ENCODE measurements around the gene TTF1.
"Not testable (repeated sequence)": the region's sequence is repeated elsewhere in the genome, so short reads cannot be mapped to it uniquely, and the experiment has no call there.

The TTF1 gene

GRCh38 chr9:132404228-132404881, 2.3 kb downstream of the TTF1 start:
- peak; percentile 47 for FAIRE-seq
- no peak for DNase-seq (ENCODE audit: insufficient read length, low spot score)
- TF ChIP-seq TAF1 (IDR thresholded peaks at IDR 0.05; ENCODE audit: low read depth, low read length) (no peak), PAX5 (IDR thresholded peaks at IDR 0.05; ENCODE audit: insufficient read depth, low read length, severe bottlenecking) (no peak), POU2F2 (IDR thresholded peaks at IDR 0.05; ENCODE audit: low read depth, low read length) (no peak), POLR2A (IDR thresholded peaks at IDR 0.05; ENCODE audit: low read depth, low read length) (no peak), SPI1 (IDR thresholded peaks at IDR 0.05; ENCODE audit: low read depth, low read length) (0 out of 2 replicates have a peak, but pooled peaks have one; percentile 10), POLR2AphosphoS5 (IDR thresholded peaks at IDR 0.05; ENCODE audit: low read depth, low read length) (no peak)

DNA sequence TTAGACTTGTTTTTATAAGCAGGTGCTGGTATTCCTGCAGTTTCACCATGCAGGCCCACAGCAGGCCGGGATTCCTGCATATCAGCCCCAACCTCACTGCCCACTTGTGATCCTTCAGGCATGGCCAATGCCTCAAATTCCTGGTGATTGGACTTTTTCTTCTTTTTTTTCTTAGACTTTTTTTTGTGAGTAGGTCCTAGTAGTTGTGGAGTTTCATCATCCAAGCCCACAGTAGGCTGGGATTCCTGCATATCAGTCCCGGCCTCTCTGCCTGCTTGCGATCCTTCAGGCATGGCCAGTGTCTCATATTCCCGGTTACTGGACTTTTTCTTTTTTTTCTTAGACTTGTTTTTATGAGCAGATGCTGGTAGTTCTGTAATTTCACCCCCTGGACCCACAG, 4.8 kb downstream of the TTF1 start:
- FAIRE-seq (no peak), DNase-seq (ENCODE audit: insufficient read length, low spot score) (no peak)
- TF ChIP-seq TAF1 (IDR thresholded peaks at IDR 0.05; ENCODE audit: low read depth, low read length) (no peak), POLR2AphosphoS5 (IDR thresholded peaks at IDR 0.05; ENCODE audit: low read depth, low read length) (no peak), POLR2A (IDR thresholded peaks at IDR 0.05; ENCODE audit: low read depth, low read length) (no peak), POU2F2 (IDR thresholded peaks at IDR 0.05; ENCODE audit: low read depth, low read length) (no peak), PAX5 (IDR thresholded peaks at IDR 0.05; ENCODE audit: insufficient read depth, low read length, severe bottlenecking) (no peak), SPI1 (IDR thresholded peaks at IDR 0.05; ENCODE audit: low read depth, low read length) (no peak)

DNA sequence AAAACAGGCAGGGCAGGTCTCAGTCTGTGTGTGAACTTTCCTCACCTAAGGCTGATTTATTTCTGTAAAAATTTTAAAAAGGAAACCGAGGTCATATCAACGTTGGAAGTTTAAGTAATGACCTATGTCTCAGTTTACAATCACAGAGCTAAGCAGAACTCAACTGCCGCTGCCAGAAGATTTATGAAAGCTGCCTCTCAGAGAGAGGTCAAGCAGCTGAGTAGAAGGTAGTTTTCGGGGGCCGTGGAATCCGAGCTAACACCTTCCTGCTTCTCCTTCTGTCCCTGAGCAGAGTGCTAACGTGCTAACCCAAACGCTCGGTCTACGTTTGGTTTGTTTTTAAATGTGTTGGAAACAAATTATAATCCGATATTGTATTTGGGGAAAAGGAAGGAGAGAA, 11.1 kb downstream of the TTF1 start:
- FAIRE-seq (no peak), DNase-seq (ENCODE audit: insufficient read length, low spot score) (no peak)
- no peak for TF ChIP-seq POLR2AphosphoS5 (IDR thresholded peaks at IDR 0.05; ENCODE audit: low read depth, low read length)
- TF ChIP-seq TAF1 (IDR thresholded peaks at IDR 0.05; ENCODE audit: low read depth, low read length), result no peak
- TF ChIP-seq PAX5 (IDR thresholded peaks at IDR 0.05; ENCODE audit: insufficient read depth, low read length, severe bottlenecking), result no peak
- no peak for TF ChIP-seq POU2F2 (IDR thresholded peaks at IDR 0.05; ENCODE audit: low read depth, low read length)
- no peak for TF ChIP-seq POLR2A (IDR thresholded peaks at IDR 0.05; ENCODE audit: low read depth, low read length)
- no peak for TF ChIP-seq SPI1 (IDR thresholded peaks at IDR 0.05; ENCODE audit: low read depth, low read length)

DNA sequence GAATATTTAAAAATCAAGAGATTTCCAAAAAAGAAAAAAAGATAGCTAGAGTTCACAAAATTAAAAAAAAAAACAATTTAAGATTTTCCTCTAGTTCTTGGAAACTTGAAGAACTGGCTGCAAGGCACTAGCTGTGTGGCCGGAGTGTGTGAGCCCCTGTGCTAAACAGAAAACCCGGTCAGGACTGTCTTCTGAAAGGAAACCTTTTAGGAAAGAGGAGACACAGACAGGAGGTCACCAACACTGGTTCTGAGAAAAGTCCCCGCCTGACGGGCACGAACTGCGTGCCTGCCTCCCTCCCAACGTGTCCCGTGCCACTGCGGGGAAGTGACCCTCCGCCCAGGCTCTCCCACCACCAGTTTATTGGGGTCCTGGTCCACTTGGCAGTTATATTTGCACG, 15.2 kb downstream of the TTF1 start:
- DNase-seq (ENCODE audit: insufficient read length, low spot score), result no peak
- FAIRE-seq, result no peak
- TF ChIP-seq TAF1 (IDR thresholded peaks at IDR 0.05; ENCODE audit: low read depth, low read length) (no peak), SPI1 (IDR thresholded peaks at IDR 0.05; ENCODE audit: low read depth, low read length) (no peak), POLR2A (IDR thresholded peaks at IDR 0.05; ENCODE audit: low read depth, low read length) (no peak), PAX5 (IDR thresholded peaks at IDR 0.05; ENCODE audit: insufficient read depth, low read length, severe bottlenecking) (no peak), POLR2AphosphoS5 (IDR thresholded peaks at IDR 0.05; ENCODE audit: low read depth, low read length) (no peak), POU2F2 (IDR thresholded peaks at IDR 0.05; ENCODE audit: low read depth, low read length) (no peak)

DNA sequence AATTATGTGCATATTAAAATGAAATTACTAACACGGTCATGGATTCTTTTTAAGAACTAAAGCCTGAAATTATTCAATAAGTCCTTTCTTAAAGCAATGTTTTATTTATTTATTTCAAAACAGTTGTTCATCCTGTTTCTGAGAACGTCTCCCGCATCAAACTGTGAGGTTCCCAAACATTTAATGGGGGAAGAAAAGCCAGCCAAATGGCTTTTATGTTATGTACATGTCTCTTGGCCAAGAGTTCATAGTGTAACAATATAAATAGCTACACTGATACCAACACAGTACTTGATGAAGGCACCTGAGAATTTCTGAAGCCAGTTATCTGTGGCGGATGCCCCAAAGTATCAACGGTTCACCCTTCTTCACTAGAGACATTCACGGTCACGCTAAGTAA, 15.7 kb downstream of the TTF1 start:
- no peak for DNase-seq (ENCODE audit: insufficient read length, low spot score)
- no peak for TF ChIP-seq TAF1 (IDR thresholded peaks at IDR 0.05; ENCODE audit: low read depth, low read length)
- no peak for TF ChIP-seq SPI1 (IDR thresholded peaks at IDR 0.05; ENCODE audit: low read depth, low read length)
- no peak for TF ChIP-seq POLR2AphosphoS5 (IDR thresholded peaks at IDR 0.05; ENCODE audit: low read depth, low read length)
- no peak for TF ChIP-seq POLR2A (IDR thresholded peaks at IDR 0.05; ENCODE audit: low read depth, low read length)
- TF ChIP-seq POU2F2 (IDR thresholded peaks at IDR 0.05; ENCODE audit: low read depth, low read length), result no peak
- TF ChIP-seq PAX5 (IDR thresholded peaks at IDR 0.05; ENCODE audit: insufficient read depth, low read length, severe bottlenecking), result no peak
- FAIRE-seq, result no peak

GRCh38 chr9:132387133-132387532, 19.5 kb downstream of the TTF1 start:
- FAIRE-seq (no peak), DNase-seq (ENCODE audit: insufficient read length, low spot score) (no peak)

GRCh38 chr9:132384376-132384775, 22.3 kb downstream of the TTF1 start:
- FAIRE-seq (peak; percentile 86), DNase-seq (ENCODE audit: insufficient read length, low spot score) (peak; percentile 34)
- TF ChIP-seq POLR2AphosphoS5 (IDR thresholded peaks at IDR 0.05; ENCODE audit: low read depth, low read length), result no peak
- TF ChIP-seq POU2F2 (IDR thresholded peaks at IDR 0.05; ENCODE audit: low read depth, low read length), result peak; percentile 89

More at GRCh38 chr9:132387133-132387532, 19.5 kb downstream of the TTF1 start:
- no peak for TF ChIP-seq POU2F2 (IDR thresholded peaks at IDR 0.05; ENCODE audit: low read depth, low read length)
- no peak for TF ChIP-seq SPI1 (IDR thresholded peaks at IDR 0.05; ENCODE audit: low read depth, low read length)
- TF ChIP-seq POLR2AphosphoS5 (IDR thresholded peaks at IDR 0.05; ENCODE audit: low read depth, low read length), result no peak
- no peak for TF ChIP-seq TAF1 (IDR thresholded peaks at IDR 0.05; ENCODE audit: low read depth, low read length)
- no peak for TF ChIP-seq PAX5 (IDR thresholded peaks at IDR 0.05; ENCODE audit: insufficient read depth, low read length, severe bottlenecking)
- no peak for TF ChIP-seq POLR2A (IDR thresholded peaks at IDR 0.05; ENCODE audit: low read depth, low read length)

DNA sequence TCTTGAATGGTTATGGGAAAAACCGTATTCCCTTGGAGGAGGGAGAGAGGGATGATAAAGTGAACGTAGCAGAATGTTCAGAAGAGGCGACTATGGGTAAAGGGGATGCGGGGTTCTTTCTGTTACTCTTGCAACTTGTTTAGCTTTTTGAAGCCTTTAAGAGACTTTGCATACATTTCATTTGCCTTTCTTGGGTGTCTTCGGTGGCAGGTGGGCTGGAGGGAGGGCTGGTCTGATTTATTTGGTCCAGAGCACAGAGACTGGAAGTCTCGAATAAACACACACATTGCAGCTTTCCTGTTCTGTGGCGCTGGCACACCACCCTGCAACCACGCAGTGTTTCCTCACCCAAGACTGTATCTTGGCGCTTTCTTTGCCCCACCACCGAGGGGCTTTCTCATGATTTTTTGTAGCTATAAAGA, 23.2 kb downstream of the TTF1 start:
- TF ChIP-seq PAX5 (IDR thresholded peaks at IDR 0.05; ENCODE audit: insufficient read depth, low read length, severe bottlenecking) (no peak), POLR2A (IDR thresholded peaks at IDR 0.05; ENCODE audit: low read depth, low read length) (peak; percentile 31; the same call in 1 of the 2 replicates), POU2F2 (IDR thresholded peaks at IDR 0.05; ENCODE audit: low read depth, low read length) (peak; percentile 83; the same call in 1 of the 2 replicates)
- DNase-seq (ENCODE audit: insufficient read length, low spot score), result no peak
- FAIRE-seq, result peak; percentile 85

DNA sequence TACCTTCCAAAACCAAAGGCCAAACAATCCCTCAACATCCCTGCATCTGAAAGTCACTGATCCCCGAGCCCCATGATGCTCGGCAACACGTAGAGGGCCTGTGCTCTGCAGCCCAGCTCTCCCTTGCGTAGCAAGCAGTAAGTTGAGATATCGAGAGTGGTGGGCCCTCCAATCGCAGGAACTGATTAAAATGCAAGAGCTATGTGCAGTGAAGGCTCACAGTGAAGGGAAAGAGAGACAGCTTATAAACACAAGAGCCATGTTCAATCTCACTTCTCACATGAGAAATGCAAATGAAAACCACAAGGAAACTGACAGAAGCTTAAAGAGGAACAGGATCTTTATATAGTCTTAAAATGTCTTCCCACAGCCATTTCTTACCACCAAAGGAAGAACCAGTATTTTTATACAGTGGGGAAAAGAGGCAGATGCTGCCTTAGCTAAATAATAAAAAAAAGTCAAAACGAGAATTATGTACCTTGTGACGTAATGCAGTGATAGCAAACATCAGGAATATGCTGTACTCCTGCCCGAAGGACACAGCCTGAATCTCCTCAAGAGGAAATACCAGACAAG, 24.6 kb downstream of the TTF1 start:
- DNase-seq (ENCODE audit: insufficient read length, low spot score), result no peak
- TF ChIP-seq POLR2AphosphoS5 (IDR thresholded peaks at IDR 0.05; ENCODE audit: low read depth, low read length), result peak; percentile 50; the same call in 1 of the 2 replicates
- peak; percentile 89 for TF ChIP-seq SPI1 (IDR thresholded peaks at IDR 0.05; ENCODE audit: low read depth, low read length)
- peak; percentile 81 for TF ChIP-seq POU2F2 (IDR thresholded peaks at IDR 0.05; ENCODE audit: low read depth, low read length)
- TF ChIP-seq POLR2A (IDR thresholded peaks at IDR 0.05; ENCODE audit: low read depth, low read length), result 0 out of 2 replicates have a peak, but pooled peaks have one; percentile 31
- no peak for TF ChIP-seq PAX5 (IDR thresholded peaks at IDR 0.05; ENCODE audit: insufficient read depth, low read length, severe bottlenecking)
- peak; percentile 39; the same call in 1 of the 2 replicates for TF ChIP-seq TAF1 (IDR thresholded peaks at IDR 0.05; ENCODE audit: low read depth, low read length)
- FAIRE-seq, result peak; percentile 80

- FAIRE-seq, result peak; percentile 28
- DNase-seq (ENCODE audit: insufficient read length, low spot score), result not testable (repeated sequence)
Measured at GRCh38 chr9:132378416-132378815, 28.2 kb downstream of the TTF1 start.

GRCh38 chr9:132377769-132378168, 28.9 kb downstream of the TTF1 start:
- peak; percentile 81 for FAIRE-seq
- DNase-seq (ENCODE audit: insufficient read length, low spot score), result not testable (repeated sequence)
